Gastroesophageal sphincter (tissue), 3 donors: ENCODE measurements around the gene IL22RA1.

Experiments used
- CTCF ChIP-seq, 4 experiments: fragments of 200-600 bp in 2 of 4; fragments of 450-650 bp in 2 of 4; sonication (generic) in 1 of 4; IDR thresholded peaks; one replicate each; pipeline ENCODE4 v1.5.1; 2017 to 2019; ENCODE audit warnings: antibody characterized with exemption in 4 of 4, mild to moderate bottlenecking in 2 of 4, moderate library complexity in 2 of 4
- EP300 ChIP-seq: sonication (generic); formaldehyde crosslinking; IDR thresholded peaks from one replicate; pipeline ENCODE4 v1.6.1; 2017; ENCODE audit warnings: antibody characterized with exemption, mild to moderate bottlenecking
- POLR2A ChIP-seq, 2 donors: fragments of 450-650 bp; IDR thresholded peaks; one replicate each; pipeline ENCODE4 v1.6.1; 2017; ENCODE audit warnings: antibody characterized with exemption in 2 of 2, mild to moderate bottlenecking in 2 of 2, moderate library complexity in 1 of 2
- POLR2AphosphoS5 ChIP-seq: sonication (generic); formaldehyde crosslinking; IDR thresholded peaks from one replicate; pipeline ENCODE4 v1.6.1; 2017; ENCODE audit warnings: antibody characterized with exemption

- TF ChIP-seq POLR2AphosphoS5 (no peak), POLR2A (IDR thresholded peaks at IDR 0.05) (no peak), CTCF (IDR thresholded peaks at IDR 0.05) (no peak), EP300 (no peak)
Measured at GRCh38 chr1:24119489-24119858, 23.5 kb downstream of the IL22RA1 start.
